GM23248 (cell line): ENCODE measurements around the gene FAM210A. TPM values are rescaled to one million over a fixed set of nuclear protein-coding genes. Genes with fewer than 3 reads are reported as not detected.
"Not testable (repeated sequence)": the region's sequence is repeated elsewhere in the genome, so short reads cannot be mapped to it uniquely, and the experiment has no call there.

Source experiments
- DNase-seq: peaks from one replicate; pipeline ENCODE4 v3.0.0-alpha.2; 2015
- H2AFZ ChIP-seq: fragments of 200-600 bp; sonication (generic); 2 replicates; pipeline ENCODE4 v1.6.1; 2016; ENCODE audit warnings: antibody characterized with exemption
- H3F3A ChIP-seq: fragments of 200-600 bp; sonication (generic); 2 replicates; pipeline ENCODE4 v1.6.1; 2016; ENCODE audit warnings: mild to moderate bottlenecking, antibody characterized with exemption, mixed run types; ENCODE audit not compliant: insufficient read depth
- H3K27ac ChIP-seq: fragments of 200-600 bp; sonication (generic); 2 replicates; pipeline ENCODE4 v1.5.1; 2016; ENCODE audit warnings: mild to moderate bottlenecking
- H3K27me3 ChIP-seq: fragments of 200-600 bp; sonication (generic); replicated peaks from 2 replicates; pipeline ENCODE4 v1.6.1; 2016; ENCODE audit warnings: mild to moderate bottlenecking; ENCODE audit not compliant: insufficient read depth
- H3K36me3 ChIP-seq: fragments of 200-600 bp; sonication (generic); 2 replicates; pipeline ENCODE4 v1.6.1; 2016; ENCODE audit warnings: low read depth, mild to moderate bottlenecking
- H3K4me1 ChIP-seq: fragments of 200-600 bp; sonication (generic); 2 replicates; pipeline ENCODE4 v1.6.1; 2016; ENCODE audit warnings: mild to moderate bottlenecking; ENCODE audit not compliant: insufficient read depth
- H3K4me2 ChIP-seq: fragments of 200-600 bp; sonication (generic); one replicate; pipeline ENCODE4 v1.6.1; 2016; ENCODE audit warnings: mild to moderate bottlenecking; ENCODE audit not compliant: unreplicated experiment
- H3K4me3 ChIP-seq: fragments of 200-600 bp; sonication (generic); 2 replicates; pipeline ENCODE4 v1.5.1; 2016; ENCODE audit warnings: mild to moderate bottlenecking
- H3K79me2 ChIP-seq: fragments of 200-600 bp; sonication (generic); 2 replicates; pipeline ENCODE4 v1.6.1; 2016; ENCODE audit warnings: mild to moderate bottlenecking; ENCODE audit not compliant: insufficient read depth
- H3K9ac ChIP-seq: fragments of 200-600 bp; sonication (generic); 2 replicates; pipeline ENCODE4 v1.6.1; 2016; ENCODE audit warnings: mild to moderate bottlenecking
- H3K9me2 ChIP-seq: fragments of 200-600 bp; sonication (generic); 2 replicates; pipeline ENCODE4 v1.6.1; 2016; ENCODE audit warnings: mixed run types, mild to moderate bottlenecking, moderate library complexity; ENCODE audit not compliant: insufficient read depth
- H3K9me3 ChIP-seq: fragments of 200-600 bp; sonication (generic); one replicate; pipeline ENCODE4 v1.6.1; 2017; ENCODE audit warnings: low read depth
- H4K20me1 ChIP-seq: fragments of 200-600 bp; sonication (generic); 2 replicates; pipeline ENCODE4 v1.6.0; 2016; ENCODE audit not compliant: insufficient read depth
- EZH2 ChIP-seq: fragments of 200-600 bp; sonication (generic); IDR thresholded peaks from 2 replicates; pipeline ENCODE4 v1.6.1; 2018; ENCODE audit warnings: antibody characterized with exemption, mild to moderate bottlenecking; ENCODE audit not compliant: insufficient read depth, poor library complexity, severe bottlenecking
- EZH2phosphoT487 ChIP-seq: fragments of 200-600 bp; sonication (generic); IDR thresholded peaks from 2 replicates; pipeline ENCODE4 v1.6.1; 2018; ENCODE audit warnings: antibody characterized with exemption, moderate library complexity, mild to moderate bottlenecking, low read depth; ENCODE audit not compliant: insufficient read depth
- WGBS, 2 experiments: methylation state at CpG; one replicate each; pipeline ENCODE4 v1.1.6; 2015 to 2017; ENCODE audit warnings: low lambda C conversion rate in 2 of 2, low coverage in 1 of 2; ENCODE audit errors: missing lambda C conversion rate in 2 of 2; 5-methylcytosine and 5-hydroxymethylcytosine counted together
- in situ Hi-C: fragments of 300-500 bp; cut with MboI; formaldehyde crosslinking; loops from 2 replicates; pipeline ENCODE4 v1.15.0; 2020
- polyA plus RNA-seq: library from polyadenylated mRNA; unstranded; fragments of >200 nt; fragmentation: Nextera tagmentation; extraction: Ambion mirVana; gene quantifications from 2 replicates; pipeline ENCODE4 v1.2.1, GENCODE V29; 2016
- total RNA-seq: library from RNA; depleted of rRNA; stranded (reverse); fragments of >200 nt; shearing (Covaris generic); gene quantifications from 2 replicates; pipeline ENCODE4 v1.2.3, GENCODE V29; 2014

Gene FAM210A
- total and polyA plus RNA-seq, 2 experiments from 2014 or later: 14.2 to 24.9 TPM

DNA sequence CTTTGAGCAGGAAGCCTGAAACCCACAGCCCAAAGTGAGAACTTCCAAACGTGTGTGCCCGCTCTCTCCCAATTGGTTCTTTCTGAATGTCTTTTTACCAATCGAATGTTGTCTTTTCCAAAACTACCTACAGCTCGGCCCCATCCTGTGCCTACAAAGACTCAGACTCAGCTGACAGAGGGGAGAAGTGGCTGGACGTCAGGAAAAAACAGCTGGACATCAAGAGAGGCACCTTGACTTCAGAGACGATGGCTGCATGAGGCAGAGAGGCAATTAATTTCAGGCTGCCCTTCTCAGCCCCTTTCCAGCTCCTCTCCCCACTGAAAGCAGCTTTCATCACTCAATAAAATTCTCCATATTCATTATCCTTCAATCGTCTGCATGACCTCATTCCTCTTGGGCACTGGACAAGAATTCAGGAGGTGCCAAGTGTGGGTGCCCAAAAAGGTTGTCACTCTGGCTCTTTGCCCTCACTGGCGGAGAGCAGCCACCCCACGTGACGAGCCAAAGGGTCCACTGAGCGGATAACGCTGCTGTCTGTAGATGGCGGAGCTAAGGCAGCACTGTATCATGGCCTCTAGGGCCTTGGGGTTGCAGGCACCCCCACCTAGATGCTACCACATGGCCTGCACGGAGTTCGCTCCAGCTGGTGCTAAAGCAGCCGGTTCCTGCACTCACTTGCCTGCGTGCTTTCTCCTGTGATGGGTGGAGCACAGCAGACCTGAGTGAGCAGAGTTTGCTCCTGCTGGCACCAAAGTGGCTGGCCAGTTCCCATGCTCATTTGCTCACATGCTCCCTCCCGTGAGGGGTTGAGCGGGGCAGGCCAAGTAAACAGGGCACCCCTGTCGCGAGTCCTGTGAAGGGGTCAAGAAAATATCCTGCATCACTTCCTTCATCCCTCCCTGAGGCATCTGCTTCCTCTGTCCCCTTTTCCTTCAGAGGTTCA lies 37.9 kb downstream of the FAM210A start:
- DNase-seq: no peak
- TF ChIP-seq EZH2phosphoT487 (no peak), EZH2 (no peak)
- Histone ChIP-seq H3K79me2 (peaks cover 93% of the 10 kb centered on the region), H3K27me3 (no peaks in the 10 kb centered on the region), H3K27ac (no peak overlapping the region), H3K4me2 (no peak overlapping the region), H4K20me1 (0 out of 2 replicates have a peak, but pooled peaks cover 5% of the 10 kb centered on the region), H2AFZ (no peak overlapping the region), H3K36me3 (no peaks in the 10 kb centered on the region), H3K4me3 (no peak overlapping the region), H3K4me1 (no peaks in the 10 kb centered on the region), H3K9me2 (no peaks in the 10 kb centered on the region), H3F3A (no peaks in the 10 kb centered on the region), H3K9me3 (no peaks in the 10 kb centered on the region), H3K9ac (no peak overlapping the region)
- in situ Hi-C loops: loop anchor here (10.0 kb wide), 1 partner anchor 56 kb away; no protein-coding TSS in a partner anchor
- WGBS, 2 experiments: 83 to 84% methylated on average over 21 of the region's 21 CpGs

DNA sequence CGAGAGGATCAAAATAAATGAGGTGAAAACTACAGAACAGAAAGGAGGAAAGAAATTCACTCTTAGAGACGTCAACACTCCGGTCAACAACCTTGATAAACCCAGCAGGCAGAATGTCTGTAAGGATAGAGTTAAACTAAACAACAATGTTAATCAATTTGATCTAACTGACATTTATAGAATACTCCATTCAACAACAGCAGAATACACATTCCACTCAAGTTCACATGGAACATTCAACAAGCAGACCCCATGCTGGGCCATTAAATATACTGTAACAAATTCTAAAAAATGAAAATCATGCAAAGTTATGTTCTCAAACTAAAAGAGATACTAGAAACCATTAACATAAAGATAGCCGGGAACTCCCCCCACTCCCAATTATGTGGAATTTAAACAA lies 41.8 kb downstream of the FAM210A start:
- H3K4me3 ChIP-seq: no peak overlapping the region
- H2AFZ ChIP-seq: no peak overlapping the region
- 97 to 99% methylated on average over 4 of the region's 4 CpGs for WGBS, 2 experiments
- peaks cover 100% of the 10 kb centered on the region for H3K79me2 ChIP-seq
- H3K27me3 ChIP-seq: no peaks in the 10 kb centered on the region
- in situ Hi-C loops: loop anchor here (10.0 kb wide), 1 partner anchor 60 kb away; no protein-coding TSS in a partner anchor
- TF ChIP-seq EZH2phosphoT487: no peak
- TF ChIP-seq EZH2: no peak
- H3K9ac ChIP-seq: no peak overlapping the region
- no peak for DNase-seq
- H3K9me2 ChIP-seq: no peaks in the 10 kb centered on the region
- H4K20me1 ChIP-seq: 0 out of 2 replicates have a peak, but pooled peaks cover 11% of the 10 kb centered on the region
- H3K9me3 ChIP-seq: no peaks in the 10 kb centered on the region
- no peaks in the 10 kb centered on the region for H3K4me1 ChIP-seq
- H3K27ac ChIP-seq: no peak overlapping the region
- peaks cover 7% of the 10 kb centered on the region; the same call in 1 of the 2 replicates for H3K36me3 ChIP-seq
- no peaks in the 10 kb centered on the region for H3F3A ChIP-seq
- no peak overlapping the region for H3K4me2 ChIP-seq

DNA sequence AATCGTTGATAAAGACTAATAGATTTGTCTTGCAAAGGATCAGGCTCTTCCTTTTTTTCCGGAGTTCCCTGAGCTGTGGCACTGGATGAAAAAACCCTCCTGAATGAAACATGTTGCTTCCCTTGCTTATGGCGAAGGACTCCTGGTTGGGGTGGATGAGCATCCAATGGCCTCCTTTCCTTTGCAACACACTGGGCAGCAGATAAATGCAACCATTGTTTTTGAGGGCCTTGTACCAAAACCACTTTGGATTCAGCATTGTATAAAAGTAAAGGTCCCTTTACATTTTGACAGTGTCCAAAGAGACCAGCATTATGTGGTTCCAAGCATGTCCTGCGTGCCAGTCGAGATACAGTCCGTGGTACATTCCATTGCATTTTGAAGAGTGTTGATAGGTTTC lies 44.7 kb downstream of the FAM210A start:
- no peak overlapping the region for H2AFZ ChIP-seq
- peaks cover under 1% of the 10 kb centered on the region; the same call in 1 of the 2 replicates for H3F3A ChIP-seq
- peaks cover 98% of the 10 kb centered on the region for H3K79me2 ChIP-seq
- H3K4me3 ChIP-seq: no peak overlapping the region
- 0 out of 2 replicates have a peak, but pooled peaks cover 11% of the 10 kb centered on the region for H4K20me1 ChIP-seq
- H3K4me2 ChIP-seq: no peak overlapping the region
- peaks cover 7% of the 10 kb centered on the region; the same call in 1 of the 2 replicates for H3K36me3 ChIP-seq
- no peak for TF ChIP-seq EZH2
- TF ChIP-seq EZH2phosphoT487: no peak
- no peaks in the 10 kb centered on the region for H3K9me2 ChIP-seq
- no peak for DNase-seq
- no peak overlapping the region for H3K9ac ChIP-seq
- in situ Hi-C loops: loop anchor here (10.0 kb wide), 1 partner anchor 63 kb away; no protein-coding TSS in a partner anchor
- no peaks in the 10 kb centered on the region for H3K27me3 ChIP-seq
- H3K4me1 ChIP-seq: no peaks in the 10 kb centered on the region
- H3K27ac ChIP-seq: no peak overlapping the region
- WGBS, 2 experiments: 91 to 92% methylated on average over 6 of the region's 6 CpGs
- no peaks in the 10 kb centered on the region for H3K9me3 ChIP-seq

DNA sequence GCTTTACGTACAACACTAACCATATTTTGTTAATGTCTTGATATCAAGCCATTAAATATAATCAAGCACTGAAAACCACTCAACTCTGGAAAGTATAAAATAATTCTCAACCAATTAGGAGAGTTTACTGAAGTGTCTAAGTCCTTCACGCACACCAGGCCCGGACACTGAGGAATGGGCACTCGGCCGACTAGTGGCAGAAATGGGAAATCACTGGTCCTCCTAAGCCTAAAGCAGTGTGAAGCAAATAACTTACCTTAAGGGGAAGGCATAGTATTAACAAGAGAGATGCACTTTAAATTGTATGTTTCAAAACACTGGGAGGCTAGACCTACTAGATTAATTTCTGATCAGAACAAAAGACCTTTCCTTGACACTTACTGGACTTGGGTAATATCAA lies 45.7 kb downstream of the FAM210A start:
- Histone ChIP-seq H3K4me3 (no peak overlapping the region), H3F3A (peaks cover 10% of the 10 kb centered on the region), H3K9me2 (no peaks in the 10 kb centered on the region), H2AFZ (no peak overlapping the region), H3K4me2 (no peak overlapping the region), H3K4me1 (no peaks in the 10 kb centered on the region), H3K9ac (no peak overlapping the region), H4K20me1 (0 out of 2 replicates have a peak, but pooled peaks cover 8% of the 10 kb centered on the region), H3K79me2 (peaks cover 94% of the 10 kb centered on the region), H3K27me3 (no peaks in the 10 kb centered on the region), H3K36me3 (peaks cover 7% of the 10 kb centered on the region; the same call in 1 of the 2 replicates), H3K27ac (no peak overlapping the region), H3K9me3 (no peaks in the 10 kb centered on the region)
- 95 to 99% methylated on average over 5 of the region's 5 CpGs for WGBS, 2 experiments
- no peak for TF ChIP-seq EZH2phosphoT487
- no peak for DNase-seq
- in situ Hi-C loops: loop anchor here (10.0 kb wide), 1 partner anchor 64 kb away; no protein-coding TSS in a partner anchor

DNA sequence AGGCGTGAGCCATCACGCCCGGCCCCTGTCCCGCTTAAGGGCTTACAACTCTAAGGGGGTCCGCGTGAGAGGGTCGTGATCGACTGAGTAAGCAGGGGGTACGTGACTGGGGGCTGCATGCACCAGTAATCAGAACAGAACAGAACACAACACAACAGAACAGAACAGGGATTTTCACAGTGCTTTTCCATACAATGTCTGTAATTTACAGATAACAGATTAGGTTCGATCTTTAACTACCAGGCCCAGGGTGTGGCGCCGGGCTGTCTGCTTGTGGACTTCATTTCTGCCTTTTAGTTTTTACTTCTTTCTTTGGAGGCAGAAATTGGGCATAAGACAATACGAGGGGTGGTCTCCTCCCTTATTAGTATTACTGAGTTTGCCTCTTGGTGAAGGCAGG lies 49.0 kb downstream of the FAM210A start:
- in situ Hi-C loops, H3K9ac ChIP-seq, H3K4me3 ChIP-seq, DNase-seq, H3K36me3 ChIP-seq, H3K4me1 ChIP-seq, H3K9me3 ChIP-seq, H3K4me2 ChIP-seq, H4K20me1 ChIP-seq, H3K9me2 ChIP-seq, H3K27me3 ChIP-seq, H3K27ac ChIP-seq, H2AFZ ChIP-seq: not testable (repeated sequence)
- Histone ChIP-seq H3K79me2 (peaks cover 63% of the 10 kb centered on the region), H3F3A (peaks cover 26% of the 10 kb centered on the region)
- WGBS, 2 experiments: 97 to 98% methylated on average over 13 of the region's 13 CpGs
